HG03342 (cell line): ENCODE measurements around the gene LRMDA.

ENCODE experiments used
- ATAC-seq: cut with Tn5 transposase; IDR thresholded peaks from one replicate; pipeline ENCODE4 v1.9.1; 2021; ENCODE audit warnings: mild to moderate bottlenecking, moderate library complexity; ENCODE audit not compliant: unreplicated experiment

Gene LRMDA

DNA sequence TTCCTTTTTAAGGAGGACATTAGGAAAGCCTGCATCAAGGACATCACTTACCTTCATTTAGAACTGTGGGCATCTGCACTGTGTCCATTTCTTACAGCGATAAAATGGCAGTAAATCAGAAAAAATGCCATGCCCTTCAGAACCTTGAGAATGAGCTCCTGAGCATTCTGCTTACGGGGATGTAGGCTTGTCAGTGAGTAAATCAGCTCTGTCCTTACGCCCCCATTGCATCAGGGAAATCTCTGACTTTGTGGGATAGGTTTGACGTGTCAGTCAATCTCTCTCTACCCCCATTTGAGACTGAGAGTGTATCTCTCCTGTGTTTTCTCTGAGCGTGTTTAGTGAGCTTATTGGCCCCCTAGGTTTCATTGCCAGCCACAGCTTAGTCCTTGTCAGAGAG is 837.1 kb downstream of the LRMDA start:
- ATAC-seq, result no peak

DNA sequence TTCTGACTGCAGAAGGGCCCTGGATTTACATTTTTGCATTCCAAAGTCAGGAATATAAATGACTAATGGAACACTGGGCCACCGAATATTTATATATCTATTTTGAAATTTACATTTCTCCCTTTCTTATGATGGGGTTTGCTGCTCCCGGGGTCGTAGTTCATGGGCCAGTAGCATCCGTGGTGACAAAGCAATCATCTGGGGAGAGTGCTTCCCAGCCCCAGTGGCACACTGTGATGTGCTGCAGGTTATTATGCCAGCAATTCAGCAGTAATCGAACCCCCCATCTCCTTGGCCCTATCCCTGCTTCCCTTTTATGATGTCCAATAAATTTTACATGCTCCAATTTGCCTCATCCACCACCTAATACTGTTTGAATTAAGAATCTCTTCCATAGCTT is 837.5 kb downstream of the LRMDA start:
- no peak for ATAC-seq

DNA sequence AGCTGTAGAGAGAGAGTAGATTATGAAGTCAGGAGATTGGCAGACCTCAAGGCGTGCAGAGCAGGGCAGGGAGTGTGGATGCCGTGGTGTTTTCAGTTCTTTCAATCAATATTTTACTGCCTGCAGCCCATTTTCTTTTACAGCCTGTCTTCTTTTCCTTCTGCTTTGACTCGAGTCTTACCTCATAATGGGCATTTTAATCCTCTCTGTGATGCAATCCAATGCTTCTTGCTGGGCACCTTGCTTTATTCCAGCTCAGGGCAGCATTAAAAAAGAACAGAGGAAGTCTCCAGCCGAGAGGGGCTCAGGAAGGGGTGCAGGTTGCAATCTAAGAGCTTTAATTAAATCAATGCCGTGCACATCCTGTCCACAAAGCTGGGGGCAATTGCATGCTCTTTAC is 839.0 kb downstream of the LRMDA start:
- ATAC-seq, result no peak

DNA sequence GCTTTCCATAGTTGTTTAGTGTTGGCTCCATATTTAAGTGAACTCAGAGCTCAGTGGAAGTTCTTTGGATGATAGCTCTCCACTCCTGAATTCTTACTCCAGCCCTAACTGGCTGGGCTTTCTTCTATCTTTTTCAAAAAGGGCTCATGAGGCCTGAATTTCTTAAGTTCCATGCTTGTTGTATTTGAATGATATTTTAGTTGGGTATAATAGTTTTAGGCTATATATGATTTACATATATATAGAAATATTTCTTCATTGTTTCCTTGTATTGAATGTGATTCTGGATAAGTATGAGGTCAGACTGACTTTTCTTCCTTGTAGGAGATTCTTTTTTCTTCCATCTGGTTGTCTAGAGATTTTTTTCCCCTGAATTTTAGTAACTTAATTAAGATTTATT is 843.5 kb downstream of the LRMDA start:
- no peak for ATAC-seq

DNA sequence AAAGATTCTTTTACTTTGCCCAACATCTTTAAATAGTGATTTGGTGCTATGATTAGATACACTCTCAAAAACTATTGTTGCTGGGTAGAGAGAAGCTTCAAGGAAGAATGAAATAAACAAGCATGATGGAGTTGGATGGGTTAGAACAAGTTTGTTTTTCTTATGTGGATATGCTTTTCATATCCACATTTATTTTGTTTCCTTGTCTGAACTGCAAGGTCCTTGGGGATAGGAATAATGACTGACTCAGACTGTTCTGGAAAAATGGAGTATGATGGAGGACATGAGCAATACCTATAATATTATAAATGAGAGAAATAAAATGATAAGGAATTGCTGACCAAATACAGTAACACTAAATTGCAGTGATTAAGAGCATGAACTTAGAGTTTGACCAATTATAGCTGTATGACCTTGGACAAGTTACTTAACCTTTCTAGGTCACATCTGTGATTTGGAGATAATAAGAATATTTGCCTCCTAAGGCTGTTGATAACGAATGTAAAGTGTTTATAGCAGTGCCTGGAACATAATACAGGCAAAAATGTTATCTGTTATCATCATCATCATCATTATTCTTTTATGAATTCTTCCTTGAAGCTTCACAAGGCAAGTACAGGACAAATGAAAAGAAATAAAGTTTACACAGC is 847.5 kb downstream of the LRMDA start:
- ATAC-seq, result no peak

DNA sequence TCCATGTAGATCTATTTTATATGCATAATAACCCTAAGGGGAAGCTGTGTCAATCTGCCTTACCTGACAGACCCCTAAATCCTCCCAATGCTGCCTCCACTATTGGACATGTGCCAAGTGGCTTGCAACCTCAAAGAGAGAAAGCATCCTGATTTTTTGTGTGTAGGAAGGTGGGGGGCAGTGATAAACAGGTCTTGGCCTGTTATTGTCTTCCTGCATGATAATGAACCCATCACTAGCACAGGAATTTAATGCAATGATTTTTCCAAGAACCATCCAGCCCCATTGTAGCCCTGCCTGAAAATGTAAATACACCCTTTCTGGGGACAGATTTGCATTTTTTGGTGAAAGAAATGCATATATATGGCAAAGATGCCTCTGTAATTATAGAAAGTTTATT is 850.2 kb downstream of the LRMDA start:
- ATAC-seq, result no peak

DNA sequence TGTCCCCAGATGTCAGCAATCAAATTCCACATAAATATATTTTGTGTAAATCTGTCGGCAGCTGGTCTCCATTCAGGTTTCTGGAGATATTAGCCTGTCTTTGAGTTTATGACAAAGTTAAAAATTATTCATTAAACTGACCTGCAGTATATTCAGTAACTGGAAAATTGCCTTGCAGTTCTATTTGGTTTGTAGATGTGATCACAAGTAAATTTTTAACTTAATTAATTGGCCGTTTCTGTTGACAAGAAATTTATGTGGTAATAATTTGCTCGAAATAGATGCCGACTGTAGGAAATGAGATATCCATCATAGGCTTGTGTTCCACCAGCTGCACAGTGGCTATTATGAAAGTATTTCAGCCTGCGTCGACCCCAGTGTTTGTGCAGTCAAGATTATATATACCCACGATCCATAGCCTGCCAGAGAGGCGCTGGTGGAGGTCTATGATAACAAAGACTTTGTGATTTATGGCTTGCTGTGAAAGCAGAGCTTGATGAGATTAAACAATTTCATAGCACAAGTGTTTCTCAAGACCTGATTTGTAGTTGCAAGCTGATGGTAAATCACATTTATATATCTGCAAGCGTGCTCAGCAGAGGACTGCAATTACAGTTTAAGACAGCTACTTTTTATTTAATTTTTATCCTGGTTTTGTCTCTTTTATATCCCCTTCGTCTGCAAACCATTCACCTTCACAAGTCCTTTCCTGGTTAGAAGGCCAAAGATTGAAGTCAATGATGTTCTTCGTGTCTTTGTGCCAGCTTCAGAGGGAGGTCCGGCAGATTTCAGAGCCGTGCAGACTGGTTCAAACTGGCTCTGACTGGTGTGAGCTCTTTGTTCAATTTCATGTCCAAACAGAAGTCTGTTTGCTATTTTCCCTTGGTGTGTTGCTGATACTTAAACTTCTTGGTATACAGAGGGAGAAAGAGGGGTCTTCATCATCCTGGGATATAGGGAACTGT is 850.9 kb downstream of the LRMDA start:
- ATAC-seq, result no peak

DNA sequence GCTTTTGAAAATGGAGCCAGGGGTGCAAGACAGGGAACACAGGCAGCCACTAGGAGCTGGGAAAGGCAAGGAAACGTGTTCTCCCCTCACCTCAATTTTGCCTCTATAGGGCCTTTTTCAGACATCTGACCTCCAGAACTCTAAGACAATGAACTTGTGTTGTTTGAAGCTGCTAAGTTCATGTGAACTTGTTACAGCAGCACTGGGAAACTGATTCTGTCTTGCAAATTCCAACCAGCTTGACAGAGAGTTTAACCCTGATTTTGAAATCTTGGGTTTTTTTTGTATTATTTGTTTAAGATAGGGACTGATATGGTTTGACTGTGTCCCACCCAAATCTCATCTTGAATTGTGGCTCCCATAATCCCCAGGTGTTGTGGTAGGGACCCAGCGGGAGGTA is 852.9 kb downstream of the LRMDA start:
- ATAC-seq, result no peak

DNA sequence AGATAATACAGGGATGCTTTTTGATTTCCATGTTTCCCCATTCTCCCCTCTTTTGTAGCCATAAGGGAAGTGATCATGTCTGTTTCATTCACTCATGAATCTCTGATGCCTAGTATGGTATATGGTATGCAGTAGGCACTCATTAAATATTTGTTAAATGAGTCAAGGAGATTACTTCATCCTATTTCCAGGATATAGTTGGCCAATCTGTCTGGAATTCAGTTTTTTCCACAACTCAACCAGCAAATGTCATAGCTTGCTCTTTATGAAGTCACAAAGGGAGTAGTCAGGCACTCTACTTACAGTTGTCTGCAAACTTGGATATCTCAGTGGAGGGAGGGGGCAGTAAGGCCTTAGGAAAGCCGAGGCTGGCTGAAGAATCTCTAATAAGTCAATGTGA is 853.6 kb downstream of the LRMDA start:
- ATAC-seq, result no peak

DNA sequence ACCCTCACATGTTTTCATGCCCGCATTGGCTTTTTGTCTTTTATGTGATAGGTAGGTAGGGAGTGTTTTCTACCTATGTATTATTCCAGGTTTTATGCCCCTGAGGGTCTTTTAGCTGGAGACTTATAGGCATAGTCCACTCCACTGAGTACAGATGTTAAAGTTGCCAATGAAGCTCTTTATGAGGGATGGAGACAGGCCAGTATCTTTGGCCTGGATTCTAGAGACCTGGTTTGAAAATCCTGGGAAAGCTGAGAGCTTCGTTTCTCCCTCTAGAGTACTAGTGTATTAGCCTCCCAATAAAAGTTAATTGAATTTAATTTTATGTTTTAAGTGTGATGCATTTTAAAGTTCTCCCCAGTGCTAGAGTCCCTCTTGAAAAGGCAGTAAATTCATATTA is 854.1 kb downstream of the LRMDA start:
- ATAC-seq, result no peak

DNA sequence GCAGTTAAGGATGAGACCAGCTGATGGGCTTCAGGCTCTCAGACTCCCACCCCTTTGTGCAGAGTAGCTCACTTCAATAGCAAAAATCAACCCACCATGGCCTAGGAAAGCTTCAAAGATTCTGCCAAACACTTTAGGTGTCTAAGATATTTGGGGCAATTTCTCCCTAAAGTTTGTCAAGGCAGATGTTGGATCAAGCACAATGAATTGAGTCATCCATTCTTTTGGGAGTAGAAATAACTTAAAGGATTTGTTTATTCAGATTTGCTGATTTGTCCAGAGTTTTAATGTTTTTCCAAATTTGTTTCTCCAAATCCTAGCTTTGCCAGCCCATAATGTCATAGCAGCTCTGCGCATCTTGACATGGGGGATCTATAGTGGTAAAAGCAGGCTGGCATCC is 855.1 kb downstream of the LRMDA start:
- ATAC-seq, result no peak

DNA sequence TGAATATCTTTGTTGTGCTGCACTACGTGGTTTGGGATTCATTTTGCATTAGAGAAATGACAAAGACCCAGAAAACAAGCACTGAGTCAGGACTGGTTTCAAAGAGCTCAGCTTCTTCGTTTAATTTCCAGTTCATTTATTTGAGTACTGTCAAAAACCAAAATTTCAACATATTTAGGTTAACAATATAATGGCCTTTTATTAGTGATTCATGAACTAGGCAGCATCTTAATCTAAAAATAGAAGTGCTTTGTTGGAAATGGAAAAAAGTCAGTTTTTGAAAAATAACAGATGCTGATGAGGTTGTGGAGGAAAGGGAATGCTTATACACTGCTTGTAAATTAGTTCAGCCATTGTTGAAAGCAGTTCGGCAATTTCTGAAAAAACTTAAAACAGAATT is 856.4 kb downstream of the LRMDA start:
- no peak for ATAC-seq

DNA sequence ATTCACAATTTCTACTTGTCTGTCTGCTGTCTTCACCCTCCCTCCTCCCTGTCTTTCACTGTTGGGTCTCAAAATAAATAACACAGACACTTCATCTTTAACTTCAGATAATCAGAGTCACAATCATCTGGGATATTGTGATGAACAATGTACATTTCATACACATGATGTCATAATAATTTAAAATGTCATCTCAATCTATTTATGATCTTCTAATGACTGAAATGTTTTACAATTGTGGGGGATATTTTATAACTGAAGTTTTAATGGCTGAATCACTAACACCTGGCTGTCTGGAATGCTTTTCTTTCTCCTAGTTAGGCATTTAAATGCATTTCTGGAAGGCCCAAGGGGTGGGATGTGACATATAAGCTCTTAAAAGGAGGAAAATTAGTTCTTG is 859.8 kb downstream of the LRMDA start:
- no peak for ATAC-seq

DNA sequence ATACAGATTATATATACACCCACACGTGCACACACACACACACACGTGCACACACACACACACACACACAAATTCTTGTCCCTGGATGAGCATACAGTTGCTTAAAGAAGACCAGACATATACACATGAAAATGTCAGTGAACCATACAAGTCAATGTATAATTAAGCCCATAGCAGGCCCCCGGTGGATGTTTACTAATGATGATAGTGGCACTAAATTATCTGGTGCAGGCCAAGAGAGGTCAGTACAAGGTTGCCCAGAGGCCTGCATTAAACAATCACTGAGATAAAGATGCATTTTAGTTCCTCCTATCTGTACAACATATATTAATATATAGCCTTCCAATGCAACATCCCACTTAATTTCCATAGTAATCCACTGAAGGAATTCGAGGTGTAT is 860.5 kb downstream of the LRMDA start:
- no peak for ATAC-seq

DNA sequence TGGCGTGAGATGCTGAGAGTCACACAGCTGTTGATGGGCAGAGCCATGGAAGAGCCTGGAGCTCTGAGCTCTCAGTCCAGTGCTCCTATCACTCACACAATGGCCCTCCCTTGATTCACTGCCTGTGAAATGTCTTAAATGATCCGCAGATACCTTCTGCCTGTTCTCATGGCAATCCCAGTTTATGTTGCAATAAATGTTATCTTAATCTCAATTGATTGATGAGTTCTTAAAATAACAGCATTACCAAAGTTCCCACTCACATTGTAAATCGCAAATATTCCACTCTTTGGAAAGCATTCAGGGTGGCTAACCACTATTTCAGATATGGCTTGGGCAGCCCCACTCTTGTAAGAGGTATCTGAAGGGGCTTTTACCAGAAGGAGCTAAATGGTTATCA is 865.5 kb downstream of the LRMDA start:
- no peak for ATAC-seq

DNA sequence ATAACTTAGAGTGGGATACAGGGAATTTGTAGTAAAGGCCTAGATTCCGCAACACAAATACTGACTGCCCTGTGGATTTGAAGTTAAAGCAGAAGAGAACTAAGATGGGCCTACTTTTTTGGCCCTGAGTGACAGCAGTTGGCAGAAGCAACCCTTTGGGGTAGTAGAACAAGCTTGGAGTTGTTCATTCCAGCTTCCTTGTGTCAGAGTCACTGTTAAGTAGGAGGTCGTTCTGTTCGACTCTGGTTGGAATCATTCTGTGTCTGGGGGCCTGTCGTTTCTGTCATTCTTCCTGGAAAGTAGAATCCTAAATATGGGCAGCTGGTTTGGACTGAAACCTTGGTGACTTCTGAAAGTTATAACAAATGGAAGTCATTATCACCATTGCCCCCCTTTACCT is 865.9 kb downstream of the LRMDA start:
- ATAC-seq, result no peak

DNA sequence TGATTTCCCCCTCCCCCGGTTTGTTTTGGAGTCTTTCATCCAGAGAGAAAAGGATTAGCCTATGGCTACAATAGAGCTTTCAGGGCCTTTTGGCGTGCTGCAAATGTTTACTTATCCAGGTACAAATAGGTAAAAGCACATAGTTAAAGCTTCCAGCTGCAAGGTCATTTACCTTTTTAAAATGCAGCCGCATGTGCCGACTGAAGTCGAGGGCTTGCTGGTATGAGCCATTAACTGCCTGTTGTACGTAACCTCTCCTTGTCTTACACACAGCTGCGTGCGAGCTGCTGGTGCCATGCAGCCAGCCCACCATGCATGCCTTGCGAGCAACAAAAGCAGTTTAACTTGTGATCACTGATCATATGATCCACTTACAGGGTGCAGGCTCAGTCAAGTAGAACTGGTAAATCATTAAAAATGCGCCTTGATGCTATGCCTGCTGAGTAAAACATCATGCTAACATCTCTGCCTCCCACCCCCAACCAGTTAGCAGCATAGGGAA is 866.4 kb downstream of the LRMDA start:
- ATAC-seq, result no peak

DNA sequence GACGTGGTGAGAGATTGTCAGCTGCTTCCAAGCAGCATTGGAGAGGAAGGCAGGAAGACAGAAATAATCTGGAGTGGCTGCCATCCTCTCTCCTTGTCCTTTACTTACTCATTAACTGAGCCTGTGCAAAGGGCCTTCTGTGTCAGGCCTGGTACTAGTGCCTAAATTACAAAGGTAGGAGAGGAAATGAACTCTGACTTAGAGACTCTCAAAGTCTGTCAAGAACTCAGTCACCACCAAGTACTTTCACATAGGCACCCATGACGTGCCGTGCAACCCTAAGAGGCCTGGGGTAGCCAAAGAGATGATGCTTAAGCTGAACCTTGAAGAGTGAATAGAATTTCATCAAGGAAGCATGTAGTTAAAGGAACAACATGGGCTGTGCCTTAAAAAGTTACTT is 866.9 kb downstream of the LRMDA start:
- no peak for ATAC-seq

DNA sequence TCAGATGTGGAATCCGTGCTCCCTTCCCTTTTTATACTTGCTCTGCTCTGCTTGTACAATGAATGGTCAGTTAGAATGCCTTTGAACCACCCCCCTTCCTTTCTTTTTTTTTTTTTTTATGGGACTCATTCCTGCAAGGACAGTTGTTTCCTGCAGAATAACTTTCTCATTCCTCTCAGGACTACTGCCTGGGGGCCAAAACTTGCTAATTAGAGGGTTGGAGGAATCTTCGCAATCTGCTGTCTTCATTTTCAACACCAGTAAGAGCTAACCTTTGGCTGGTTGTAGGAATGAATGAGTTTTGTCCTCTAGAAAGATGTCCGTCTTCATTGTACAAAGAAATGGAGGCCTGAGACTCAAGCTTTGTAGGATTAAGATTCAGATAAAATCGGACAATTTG is 868.1 kb downstream of the LRMDA start:
- ATAC-seq, result no peak

DNA sequence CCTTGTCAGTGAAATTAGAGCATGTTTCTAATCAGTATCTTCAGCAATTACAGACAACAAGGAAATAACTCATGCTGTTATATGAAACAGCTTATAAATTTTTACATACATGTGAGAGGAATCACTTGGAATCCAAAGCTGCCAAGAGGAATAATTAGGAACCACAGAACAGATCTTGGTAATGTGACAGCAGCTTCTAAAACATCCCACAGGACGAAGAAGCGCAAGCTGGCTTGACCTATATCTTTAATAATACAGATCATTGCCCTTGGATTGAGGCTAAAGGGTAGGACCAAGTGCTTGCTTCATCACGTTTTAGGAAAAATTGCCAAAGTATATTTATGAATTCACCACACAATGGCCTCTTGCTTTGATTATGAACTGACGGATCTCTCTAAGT is 869.8 kb downstream of the LRMDA start:
- ATAC-seq, result no peak

DNA sequence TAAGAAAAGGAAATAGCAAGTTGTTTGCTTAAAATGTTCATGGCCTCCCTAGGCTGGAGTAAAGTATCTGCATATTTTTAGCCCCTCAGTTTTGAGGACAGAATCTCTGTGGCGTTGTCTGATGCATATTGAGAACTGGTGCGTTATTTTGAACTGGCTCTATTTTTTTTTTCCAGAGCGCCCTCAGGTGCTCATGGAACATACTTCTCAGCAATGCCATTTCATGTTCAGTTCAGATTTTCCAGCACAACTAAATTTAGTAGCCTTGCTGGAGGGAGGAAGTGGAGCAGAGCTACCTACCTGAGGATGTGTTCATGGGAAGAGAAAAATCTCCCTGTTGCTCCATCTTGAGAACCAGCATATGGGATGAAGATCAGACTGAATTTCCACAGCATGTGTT is 870.5 kb downstream of the LRMDA start:
- ATAC-seq, result no peak

DNA sequence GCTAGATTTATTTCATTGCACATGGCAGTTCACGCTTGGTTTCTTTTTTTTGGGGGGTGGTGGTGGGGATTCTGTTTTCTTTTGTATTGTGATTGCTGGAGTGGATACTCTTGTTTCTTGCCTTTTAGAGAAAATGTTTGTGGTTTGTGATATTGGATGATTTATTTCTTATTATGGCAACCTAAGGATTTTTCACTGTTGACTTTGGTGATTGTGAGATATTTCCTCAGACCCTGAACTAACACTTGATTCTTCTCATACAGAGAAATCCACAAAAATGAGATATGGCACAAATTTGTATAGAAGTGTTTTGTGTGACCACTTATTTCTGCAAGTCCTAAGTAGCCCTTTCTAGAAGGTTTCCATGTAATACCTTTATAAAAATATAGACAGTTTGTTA is 871.1 kb downstream of the LRMDA start:
- no peak for ATAC-seq
